ENCODE results near the gene SYT6.

Gene SYT6

DNA sequence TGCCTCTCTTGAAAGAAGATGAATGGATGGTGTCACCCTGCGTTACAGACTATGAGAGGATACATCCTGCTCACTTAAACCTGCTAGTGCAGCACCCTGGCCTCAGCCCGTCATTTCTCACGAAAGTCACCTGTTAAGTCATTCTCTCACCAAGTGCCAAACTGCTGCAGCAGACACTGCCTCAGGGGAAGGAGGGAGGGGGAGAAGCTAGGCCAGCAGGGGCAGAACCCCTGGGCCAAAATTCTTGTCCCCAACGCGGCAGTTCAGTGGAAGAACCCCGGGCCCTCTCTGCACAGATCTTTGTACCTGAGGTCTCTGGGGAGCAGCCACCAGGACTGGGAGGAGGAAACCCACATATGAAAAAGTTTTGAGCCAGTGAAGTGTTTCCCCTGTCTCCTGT is 37.6 kb downstream of the SYT6 start:
- DNase-seq = no peak

DNA sequence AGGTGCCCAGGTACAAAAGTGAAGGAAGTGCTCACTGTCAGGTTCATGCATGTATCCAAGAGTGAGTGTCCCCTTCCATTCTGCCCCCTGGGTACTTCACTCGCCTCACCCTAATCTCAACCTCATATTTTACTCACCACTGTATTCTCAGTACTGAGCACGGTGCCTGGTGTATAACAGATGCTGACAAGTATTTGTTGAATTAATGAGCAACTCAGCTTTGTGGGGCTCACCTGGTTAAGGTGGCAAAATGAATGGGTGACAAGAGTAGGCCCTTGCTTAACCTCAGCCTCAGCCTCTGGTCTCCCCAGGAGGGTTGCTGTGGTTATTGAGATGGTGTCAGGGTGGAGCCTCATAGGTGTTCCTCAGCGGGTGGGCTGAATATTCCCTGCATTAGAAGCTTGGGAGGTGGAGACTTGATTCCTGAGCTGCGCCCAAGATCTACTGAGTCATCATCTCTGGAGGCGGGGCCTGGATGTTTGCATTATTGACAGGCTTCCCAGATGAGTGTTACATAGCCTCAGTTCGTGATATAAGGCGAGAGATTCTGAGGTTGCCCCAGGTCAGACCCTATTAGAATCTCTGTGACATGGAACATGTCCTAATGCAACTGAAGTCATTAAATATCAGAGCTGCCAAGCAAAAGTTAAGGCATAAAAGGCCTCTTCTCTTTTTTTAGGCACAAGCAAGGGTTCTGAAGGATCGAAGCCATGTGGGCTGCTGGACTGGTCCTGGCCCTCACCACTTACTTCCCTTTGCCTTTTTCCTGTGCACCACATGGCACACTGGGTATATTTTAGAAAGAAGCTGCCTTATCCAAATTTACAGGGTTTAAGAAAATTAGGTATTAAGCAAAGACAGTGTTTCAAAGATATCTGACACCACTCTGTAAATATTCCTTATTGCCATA is 39.2 kb downstream of the SYT6 start:
- no peak for DNase-seq

DNA sequence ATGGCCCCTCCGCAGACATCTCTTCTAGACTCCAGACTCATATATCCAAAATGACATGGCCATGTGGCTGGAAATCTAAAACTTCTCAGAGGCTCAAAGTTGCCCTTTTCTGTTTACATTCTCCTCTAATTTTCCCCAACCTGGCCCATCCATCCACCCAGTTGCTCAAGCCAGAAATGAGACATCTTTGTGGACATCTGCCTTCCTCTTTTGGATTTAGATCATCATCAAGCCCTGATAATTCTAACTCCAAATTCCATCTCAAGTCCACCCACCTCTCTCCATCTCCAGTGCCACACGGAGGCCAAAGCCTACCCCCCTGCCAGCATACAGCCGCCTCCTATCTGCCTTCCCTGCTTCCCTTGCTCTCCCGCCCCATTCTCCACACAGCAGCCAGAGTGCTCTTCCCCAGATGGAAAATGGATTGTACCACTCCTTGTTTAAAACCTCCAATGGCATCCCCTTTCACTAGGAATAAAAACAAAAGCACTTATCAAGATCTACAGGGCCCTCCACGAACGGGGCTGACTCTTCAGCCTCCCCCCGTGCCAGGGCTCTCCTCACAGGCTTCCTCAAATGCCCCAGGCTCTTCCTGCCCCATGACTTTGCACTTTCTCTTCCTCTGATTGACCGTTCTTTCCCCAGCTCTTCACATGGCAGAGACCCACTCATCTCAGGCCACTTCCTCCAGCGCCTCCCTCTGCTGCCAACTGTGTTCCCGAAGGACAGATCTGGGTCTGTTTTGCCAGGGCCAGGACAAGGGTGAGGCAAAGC is 40.1 kb downstream of the SYT6 start:
- DNase-seq = no peak

DNA sequence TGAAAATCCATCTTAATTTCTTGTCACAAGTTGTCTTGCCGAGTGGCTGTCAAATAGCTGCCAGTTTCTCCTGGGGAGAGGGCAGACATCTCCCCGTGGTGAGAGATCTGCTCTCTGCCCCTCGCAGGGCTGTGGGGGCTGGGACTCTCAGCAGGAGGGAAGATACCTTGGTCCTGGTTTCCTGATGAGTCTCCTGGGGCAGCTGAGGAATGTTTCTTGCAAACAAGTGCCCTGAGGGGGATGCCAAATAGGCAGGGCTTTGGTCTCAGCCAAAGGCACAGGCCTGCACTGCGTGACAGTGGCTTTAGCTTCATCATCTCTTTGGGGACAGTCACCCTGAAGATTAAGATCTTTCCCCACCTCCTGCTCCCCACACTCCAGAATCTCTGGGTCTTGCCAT is 40.9 kb downstream of the SYT6 start:
- DNase-seq = no peak

DNA sequence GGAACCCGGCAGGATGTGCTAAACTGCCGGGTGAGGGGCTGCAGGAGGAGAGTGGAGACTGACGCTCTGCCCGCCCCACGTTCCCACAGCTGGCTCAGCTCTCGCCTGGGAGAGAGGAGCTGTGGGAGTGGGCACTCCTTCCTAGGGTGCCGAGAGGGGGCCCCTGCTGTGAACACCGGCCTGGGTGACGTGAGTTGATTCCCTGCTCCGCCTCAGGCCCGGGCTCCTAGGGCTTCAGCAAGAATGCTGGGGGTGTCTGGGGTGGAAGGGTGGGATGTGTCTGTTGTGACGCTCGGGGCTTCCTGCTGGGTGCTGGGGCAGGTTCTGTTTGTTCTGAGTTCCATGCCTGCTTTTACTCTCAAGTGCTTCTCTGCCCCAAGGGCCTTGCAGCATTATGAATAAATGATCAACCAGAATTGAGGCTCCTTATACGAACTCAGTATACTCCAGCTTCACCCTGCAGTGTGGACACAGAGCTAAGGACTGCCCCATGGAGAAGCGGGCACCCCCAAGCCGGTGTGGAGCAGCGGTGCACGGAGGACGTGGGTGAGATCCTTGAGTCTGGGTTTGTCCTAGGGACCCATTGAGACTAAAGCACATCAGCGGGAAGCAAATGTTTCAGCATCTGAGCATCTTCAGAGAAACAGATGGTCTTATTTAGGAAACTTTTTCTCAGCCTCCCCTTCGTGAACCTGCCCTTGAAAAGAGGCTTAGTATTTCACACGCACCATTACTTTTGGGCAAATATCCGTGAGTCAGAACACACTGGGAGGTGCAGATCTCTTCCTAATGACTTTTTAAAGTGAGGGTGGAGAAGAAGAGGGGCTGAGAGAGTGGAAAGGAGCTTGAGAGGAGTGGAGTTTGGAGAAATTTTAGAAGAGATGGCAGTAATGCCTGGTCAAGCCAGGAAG is 41.7 kb downstream of the SYT6 start:
- no peak for DNase-seq

DNA sequence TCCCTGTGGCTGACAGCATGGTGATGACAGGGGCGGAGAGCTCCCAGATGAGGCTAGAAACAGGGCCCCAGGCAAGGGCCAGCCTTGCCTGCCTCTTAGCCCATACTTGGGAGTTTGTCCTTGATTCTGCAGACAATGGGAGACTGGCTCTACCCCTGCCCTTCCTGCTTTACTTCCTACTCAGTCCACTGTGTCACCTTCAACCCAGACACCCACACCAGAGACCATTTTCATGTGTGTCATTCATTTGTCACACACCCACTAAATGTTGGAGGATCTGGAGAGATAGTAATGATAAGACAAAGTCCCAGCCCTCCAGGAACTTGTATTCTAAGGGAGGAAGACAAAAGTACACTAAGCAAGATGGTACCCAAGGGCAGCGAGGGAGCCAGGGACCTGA is 43.7 kb downstream of the SYT6 start:
- DNase-seq = no peak

DNA sequence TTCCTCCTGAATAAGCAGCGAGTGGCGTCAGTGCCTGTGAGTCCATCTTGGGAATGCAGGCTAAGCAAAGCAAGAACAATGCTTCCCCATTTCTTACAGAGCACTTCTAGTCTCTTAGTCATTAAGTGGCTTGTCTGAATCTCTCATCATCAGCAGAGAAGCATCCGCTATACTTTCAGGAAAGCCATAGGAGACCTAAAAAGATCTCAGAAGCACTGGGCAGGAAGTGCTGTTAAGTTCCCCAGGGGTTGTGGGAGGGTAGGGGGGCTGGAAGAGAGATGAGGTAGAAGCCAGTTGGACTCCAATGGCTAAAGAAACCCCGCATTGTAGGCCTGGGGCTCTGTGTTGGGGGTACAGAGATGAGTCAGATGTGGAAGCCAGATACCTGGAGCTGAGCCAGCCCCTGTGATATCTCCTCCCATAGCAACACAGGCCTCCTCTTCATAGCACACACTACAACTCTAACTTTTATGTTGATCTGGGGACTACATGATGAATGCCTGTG is 44.9 kb downstream of the SYT6 start:
- no peak for DNase-seq

DNA sequence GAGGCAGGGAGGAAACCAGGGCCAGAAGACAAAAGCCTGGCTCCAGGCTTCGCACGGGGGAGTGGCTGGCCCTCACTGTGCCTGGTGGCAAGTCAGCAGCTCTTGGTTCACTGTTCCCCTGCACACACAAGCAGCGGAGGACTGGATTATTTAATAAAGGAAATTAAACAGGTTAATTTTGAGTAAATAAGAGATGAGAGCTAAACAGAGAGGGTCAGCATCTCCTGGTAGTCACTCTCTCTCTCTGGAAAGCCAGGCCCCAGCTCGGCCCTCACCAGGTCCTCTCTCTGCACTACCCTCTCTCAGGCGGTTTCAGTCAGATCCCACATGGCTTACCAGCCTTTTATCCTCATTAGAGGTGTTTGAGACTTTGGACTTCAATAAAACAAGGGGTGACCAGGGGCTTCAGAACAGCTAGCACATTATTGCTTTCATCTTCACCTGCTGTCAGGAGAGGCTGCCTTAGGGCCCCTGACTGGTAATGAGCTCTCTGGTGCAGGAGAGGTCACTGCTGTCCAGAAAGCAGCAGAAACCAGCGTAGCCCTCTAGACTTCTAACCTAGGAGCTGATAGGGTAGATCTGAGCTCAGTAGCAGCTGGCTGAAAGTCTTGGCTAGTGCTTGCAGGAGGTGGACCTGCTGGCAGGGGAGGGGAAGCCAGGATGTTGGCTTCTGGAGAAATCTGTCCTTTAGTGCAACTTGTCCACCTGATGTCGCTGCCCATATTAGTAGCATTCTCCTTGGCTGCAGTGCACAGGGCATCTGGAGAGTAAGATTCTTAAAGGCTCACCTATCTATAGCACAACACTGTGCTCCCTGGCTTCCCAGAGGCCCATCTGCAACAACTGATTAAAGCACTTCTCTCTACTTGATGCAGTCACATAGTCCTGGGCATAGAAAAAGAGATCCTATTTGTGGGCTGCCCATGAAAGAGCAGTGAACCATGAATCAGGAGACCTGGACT is 45.9 kb downstream of the SYT6 start:
- no peak for DNase-seq

DNA sequence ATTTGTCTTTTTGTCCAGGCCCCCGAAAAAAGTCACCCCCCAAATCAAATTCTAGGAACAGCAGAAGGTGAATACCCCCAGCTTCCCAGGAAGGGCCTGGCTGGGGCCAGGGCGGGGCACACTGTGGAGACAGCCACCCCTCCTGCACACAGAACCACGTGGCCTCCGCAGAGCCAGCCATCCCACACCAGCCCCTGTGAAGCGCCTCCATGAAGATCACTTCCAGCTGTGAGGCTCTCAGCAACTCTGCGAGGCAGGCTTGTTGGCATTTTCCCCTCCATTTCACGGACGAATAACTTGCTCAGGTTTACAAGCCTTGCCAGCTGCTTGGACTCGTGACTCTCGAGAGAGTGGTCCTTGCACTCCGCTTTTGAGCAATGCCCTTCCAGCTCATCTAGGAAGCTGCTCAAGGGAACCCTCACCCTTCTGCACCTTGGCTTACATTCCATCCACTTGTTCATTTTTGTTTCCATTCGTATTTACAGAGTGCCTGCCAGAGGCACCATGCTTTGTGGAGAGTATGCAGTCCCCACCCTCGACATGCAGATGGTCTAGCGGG is 48.2 kb downstream of the SYT6 start:
- no peak for DNase-seq

DNA sequence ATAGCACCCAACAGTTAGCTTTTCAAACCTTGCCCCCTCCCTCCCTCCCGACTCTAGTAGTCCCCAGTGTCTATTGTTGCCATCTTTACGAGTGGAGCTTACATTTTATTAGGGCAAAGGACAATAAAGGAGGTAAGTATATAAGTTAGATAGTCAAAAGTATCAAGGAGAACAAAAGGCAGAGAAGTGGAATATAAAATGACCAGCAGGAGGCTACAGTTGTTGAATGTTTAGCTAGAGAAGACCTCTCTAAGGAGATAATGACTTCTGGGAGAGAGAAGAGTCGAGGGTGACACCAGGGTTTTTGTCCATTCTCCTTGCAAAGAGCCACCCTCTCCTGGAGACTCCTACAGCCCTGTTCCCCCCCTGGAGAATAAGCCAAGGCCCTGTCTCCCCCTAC is 48.7 kb downstream of the SYT6 start:
- no peak for DNase-seq

DNA sequence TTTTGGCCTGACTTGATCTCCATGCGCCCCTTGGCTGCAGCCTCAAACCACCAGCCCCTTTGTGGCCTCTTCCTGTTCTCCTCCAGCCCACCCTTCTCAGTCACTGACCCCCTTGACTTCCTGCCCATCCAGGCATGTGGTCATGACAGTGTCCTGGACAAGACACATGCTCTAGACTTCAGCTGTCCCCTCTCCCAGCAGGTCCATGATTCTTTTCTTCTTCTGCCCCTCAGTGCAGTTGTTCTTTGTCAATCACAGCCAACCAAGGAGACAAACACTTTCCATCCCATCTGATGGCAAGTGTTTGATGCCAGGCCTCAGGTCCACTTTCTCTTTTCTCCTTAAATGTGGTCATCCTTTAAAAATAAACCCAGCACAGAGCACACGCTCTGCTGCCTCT is 49.7 kb downstream of the SYT6 start:
- DNase-seq = no peak

DNA sequence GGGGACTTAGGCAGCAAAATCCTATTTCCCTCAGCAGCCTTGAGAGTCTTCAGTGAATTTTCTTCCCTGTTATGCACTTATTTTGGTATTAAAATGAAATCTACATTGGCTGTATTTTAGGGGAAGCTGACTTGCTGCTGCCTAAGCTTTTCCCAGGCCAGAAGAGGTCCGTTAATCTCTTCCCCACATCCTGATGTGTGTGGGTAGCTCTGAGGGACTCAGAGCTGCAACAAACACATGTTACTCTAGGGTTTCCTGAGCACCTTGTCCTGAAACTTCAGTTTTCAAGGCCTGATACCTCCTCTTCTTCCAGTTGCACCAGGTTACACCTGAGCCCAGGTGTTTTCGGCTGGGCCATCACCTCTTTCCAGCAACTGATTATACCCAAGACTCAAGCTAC is 51.5 kb downstream of the SYT6 start:
- no peak for DNase-seq

DNA sequence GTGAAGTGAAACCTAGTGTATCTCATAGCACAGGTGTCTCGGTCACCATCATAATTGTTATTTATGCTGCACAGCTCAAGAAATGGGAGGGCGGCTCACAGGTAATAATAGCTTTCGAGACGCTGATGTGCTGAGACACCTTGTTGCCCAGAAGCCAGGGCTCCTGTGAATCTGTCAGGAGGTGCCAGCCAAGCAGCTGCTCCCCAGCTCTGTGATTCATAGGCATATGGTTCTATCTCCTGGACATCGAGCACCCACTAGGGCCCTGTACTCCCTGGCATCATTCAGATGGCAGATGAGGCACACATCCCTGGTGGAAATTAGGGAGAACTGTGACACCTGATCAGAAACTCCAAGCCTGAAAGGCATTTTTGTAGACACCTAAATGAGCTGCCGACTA is 53.5 kb downstream of the SYT6 start:
- peak; percentile 31 for DNase-seq

DNA sequence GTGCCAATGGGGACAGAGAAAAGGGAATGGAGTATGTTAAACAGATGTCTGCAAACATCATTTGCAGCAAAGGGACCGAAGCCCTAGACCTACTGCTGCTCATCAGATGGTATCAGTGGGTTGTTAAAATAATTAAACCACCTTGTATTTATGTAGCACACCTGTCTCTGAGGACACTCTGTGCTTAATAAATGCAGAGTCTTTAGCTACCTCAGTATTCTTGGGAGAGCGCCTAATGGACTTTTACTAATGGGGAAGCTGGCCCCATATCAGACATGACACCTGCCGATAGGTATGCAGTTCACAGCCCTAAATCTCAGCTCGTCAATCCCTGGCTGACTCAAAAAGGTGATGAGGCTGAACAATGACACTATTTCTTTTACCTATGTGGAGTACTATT is 54.4 kb downstream of the SYT6 start:
- DNase-seq = no peak

DNA sequence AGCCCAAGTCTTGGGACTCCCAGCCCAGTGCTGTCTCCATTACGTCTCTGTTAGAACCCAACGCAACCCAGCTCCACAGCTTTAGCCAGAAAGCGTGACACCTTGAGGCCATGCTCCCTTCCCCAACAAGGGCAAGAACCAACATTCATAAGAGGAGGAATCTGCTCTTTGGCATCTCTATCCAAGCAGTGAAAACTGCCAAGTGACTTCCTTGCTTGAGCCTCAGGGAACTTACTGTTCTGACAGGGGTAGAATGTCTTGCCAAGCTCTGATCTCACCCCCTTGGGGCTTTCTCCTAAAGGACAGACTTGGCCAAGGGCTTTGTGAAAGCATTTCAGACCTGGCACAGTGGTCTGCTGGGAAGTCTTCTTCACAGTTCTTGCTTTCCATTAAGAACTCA is 56.6 kb downstream of the SYT6 start:
- no peak for DNase-seq

DNA sequence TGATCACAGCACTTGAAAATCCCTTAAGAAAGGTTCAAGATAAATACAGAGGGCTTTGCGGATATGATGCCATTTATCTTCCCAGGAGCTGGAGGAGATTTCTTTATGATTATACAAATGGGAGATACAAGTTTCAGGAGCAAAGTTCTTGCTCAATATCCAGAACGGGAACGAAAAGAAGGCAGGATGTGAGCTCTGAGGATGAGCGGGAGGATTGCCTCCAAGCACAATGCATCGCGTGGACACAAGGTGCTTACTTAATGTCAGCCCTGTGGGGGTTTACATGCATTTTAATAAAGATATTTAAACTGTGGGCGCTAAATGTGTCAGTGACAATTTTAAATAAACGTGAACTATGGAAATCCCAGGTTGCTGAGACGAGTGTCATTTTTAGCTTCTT is 59.0 kb downstream of the SYT6 start:
- no peak for DNase-seq

DNA sequence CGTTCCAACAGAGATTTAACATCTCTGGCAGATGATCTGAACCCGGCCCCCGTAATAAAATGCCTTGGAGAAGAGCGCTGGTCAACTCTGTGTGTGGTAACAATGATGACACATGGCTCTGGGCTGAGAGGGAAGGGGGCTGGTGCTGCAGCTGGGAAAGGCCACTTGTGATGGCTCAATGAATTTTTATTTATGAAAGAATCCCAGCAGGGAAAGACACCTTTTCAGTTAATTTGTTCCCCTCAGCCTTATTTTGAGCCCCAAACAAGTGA is 59.4 kb downstream of the SYT6 start:
- DNase-seq = no peak

DNA sequence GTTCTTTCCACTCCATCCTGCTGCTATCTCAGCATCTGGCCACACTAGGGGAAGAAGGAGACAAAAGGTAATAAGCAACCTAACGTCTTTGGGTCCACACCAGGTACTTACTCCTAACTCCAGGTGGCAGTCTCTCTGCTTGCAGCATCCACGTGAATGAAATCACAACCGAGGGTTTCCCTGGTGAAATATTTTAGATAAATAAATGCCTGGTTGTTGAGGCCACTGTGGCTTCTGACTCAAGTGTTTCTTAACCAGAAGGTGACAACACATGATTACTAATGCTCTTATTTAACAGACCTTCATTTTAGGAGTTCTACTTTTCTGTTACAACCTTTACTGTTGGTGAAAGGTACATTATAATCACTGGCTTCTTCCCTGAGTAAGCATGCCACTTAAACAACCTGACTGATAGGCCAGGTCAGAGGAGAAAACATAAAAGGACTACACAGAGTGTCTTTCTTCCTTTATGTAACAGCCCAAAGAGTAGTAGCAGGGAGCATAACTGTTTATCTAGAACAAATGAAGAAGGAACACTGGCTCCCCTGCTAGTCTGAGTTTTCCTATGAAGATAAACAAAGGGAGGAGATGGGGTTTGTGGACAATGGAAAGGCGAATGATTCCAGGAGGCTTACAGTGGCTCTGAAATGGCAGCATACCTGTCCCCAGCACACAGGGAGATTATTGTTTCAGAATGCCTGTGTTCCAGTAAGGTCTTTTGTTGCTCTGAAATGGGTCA is 59.9 kb downstream of the SYT6 start:
- no peak for DNase-seq

DNA sequence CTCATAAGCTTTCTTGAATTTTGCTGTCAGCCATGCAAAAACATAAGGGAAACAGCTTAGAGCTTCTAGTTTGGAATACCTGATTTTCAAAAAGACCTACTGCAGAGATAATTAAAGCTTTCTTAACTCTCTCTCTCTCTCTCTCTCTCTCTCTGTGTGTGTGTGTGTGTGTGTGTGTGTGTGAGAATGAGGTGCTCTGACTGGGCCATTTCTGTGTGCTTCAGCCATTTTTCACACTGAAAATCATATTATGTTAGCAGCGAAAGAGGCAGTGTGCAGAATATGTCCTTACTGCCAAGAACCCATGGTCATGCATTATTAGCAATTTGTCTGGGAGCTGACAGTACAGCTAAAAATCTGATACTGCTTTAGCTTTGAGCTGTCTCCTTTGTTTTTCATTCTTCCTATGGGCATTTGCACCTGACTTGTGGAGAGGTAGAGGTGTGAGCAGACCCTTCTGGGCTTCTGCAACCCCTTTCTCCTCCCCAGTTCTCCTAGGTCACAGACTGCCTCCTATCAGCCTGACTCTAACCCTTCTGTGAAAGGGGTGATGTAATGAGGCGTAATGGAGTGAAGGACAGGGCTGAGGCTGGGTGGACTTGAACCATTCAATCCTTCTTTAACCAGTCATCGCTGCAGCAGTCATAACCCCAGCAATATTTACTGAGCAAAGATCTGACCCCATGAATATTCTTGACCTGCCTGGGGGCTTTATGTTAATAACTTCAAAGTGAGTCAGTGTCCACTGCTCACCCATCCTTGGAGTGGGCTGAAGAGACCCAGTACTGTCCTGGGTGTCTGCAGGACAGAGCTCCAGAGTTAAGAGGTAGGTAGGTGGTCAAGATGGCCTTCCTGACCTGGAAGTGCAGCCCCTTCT is 61.2 kb downstream of the SYT6 start:
- peak; percentile 69 for DNase-seq

DNA sequence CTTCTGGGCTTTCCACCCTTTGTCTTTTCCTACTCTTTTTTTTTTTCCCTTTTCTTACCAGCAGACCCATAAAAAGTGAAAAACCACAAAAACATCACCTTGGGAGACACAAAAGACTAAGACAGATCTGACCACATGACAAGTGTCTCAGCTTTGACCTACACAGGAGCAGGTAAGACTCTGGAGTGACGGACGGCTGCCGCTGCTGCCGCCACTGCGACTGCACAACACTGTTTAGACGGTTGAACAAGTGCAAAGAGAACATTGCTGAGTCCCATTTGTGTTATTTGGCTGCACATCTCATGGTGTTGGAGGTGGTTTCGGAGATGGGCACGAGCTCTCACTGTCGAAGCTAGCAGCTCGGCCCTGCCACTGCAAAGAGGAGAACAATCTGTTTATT is 62.0 kb downstream of the SYT6 start:
- no peak for DNase-seq

Measured in NCI-H2227 treated with DMSO at 0.1 percent for 48 hours (cell line).